NCI-H2107 treated with DMSO at 0.1 percent for 48 hours (cell line): ENCODE results near the gene LRRK1.
"Not testable (repeated sequence)": the region's sequence is repeated elsewhere in the genome, so short reads cannot be mapped to it uniquely, and the experiment has no call there.

Source experiments
- DNase-seq: peaks from one replicate; lab custom pipeline; 2025; ENCODE audit not compliant: unreplicated experiment; lab: John Stamatoyannopoulos, UW

The LRRK1 gene

GRCh38 chr15:101088271-101088670 lies 169.1 kb downstream of the LRRK1 start:
- no peak for DNase-seq

GRCh38 chr15:101088788-101089578 lies 169.8 kb downstream of the LRRK1 start:
- DNase-seq = no peak

GRCh38 chr15:101089579-101090427 lies 170.6 kb downstream of the LRRK1 start:
- no peak for DNase-seq

- DNase-seq = no peak
Measured at GRCh38 chr15:101090428-101090790, 171.3 kb downstream of the LRRK1 start.

GRCh38 chr15:101091080-101092017 lies 172.2 kb downstream of the LRRK1 start:
- no peak for DNase-seq

- no peak for DNase-seq
Measured at GRCh38 chr15:101092156-101092866, 173.2 kb downstream of the LRRK1 start.

GRCh38 chr15:101092867-101093202 lies 173.7 kb downstream of the LRRK1 start:
- no peak for DNase-seq

- DNase-seq = no peak
Measured at GRCh38 chr15:101093958-101094357, 174.8 kb downstream of the LRRK1 start.

- DNase-seq = not testable (repeated sequence)
Measured at GRCh38 chr15:101095796-101096406, 176.7 kb downstream of the LRRK1 start.

GRCh38 chr15:101097111-101097510 lies 178.0 kb downstream of the LRRK1 start:
- no peak for DNase-seq

- DNase-seq = no peak
Measured at GRCh38 chr15:101099183-101099582, 180.0 kb downstream of the LRRK1 start.

GRCh38 chr15:101100118-101100517 lies 181.0 kb downstream of the LRRK1 start:
- DNase-seq = no peak

- DNase-seq = no peak
Measured at GRCh38 chr15:101100593-101101442, 181.7 kb downstream of the LRRK1 start.

- no peak for DNase-seq
Measured at GRCh38 chr15:101101676-101102075, 182.5 kb downstream of the LRRK1 start.

- no peak for DNase-seq
Measured at GRCh38 chr15:101102746-101103145, 183.6 kb downstream of the LRRK1 start.

GRCh38 chr15:101103598-101103997 lies 184.4 kb downstream of the LRRK1 start:
- DNase-seq = no peak

GRCh38 chr15:101104141-101104540 lies 185.0 kb downstream of the LRRK1 start:
- DNase-seq = no peak

GRCh38 chr15:101105059-101105891 lies 186.1 kb downstream of the LRRK1 start:
- peak; percentile 6 for DNase-seq
